Tibial nerve (tissue), 3 donors: Measurements from ENCODE around the gene RAB4A.

Source experiments
- CTCF ChIP-seq, 5 experiments: fragments of 200-600 bp in 3 of 5; fragments of 450-650 bp in 2 of 5; sonication (generic) in 3 of 5; IDR thresholded peaks; one replicate each; pipeline ENCODE4 v1.5.1; 2016 to 2019; ENCODE audit warnings: antibody characterized with exemption in 5 of 5, mild to moderate bottlenecking in 3 of 5, moderate library complexity in 2 of 5
- POLR2A ChIP-seq, 2 donors: fragments of 450-650 bp; IDR thresholded peaks; one replicate each; pipeline ENCODE4 v1.6.1; 2017; ENCODE audit warnings: antibody characterized with exemption in 2 of 2, mild to moderate bottlenecking in 2 of 2, moderate library complexity in 2 of 2

- TF ChIP-seq POLR2A (IDR thresholded peaks at IDR 0.05) (no peak), CTCF (IDR thresholded peaks at IDR 0.05) (no peak)
Observed at GRCh38 chr1:229228522-229228921, 42.4 kb upstream of the RAB4A start.
